ENCODE measurements around the gene ST3GAL5.

The ST3GAL5 gene

GRCh38 chr2:85814802-85815550 lies 73.8 kb downstream of the ST3GAL5 start:
- DNase-seq (ENCODE audit: low read depth, low spot score) = no peak
- H3K4me3 ChIP-seq (ENCODE audit: low read length) = no peak overlapping the region

- peak; percentile 71 for DNase-seq (ENCODE audit: low read depth, low spot score)
- no peak overlapping the region for H3K4me3 ChIP-seq (ENCODE audit: low read length)
These were observed 74.6 kb downstream of the ST3GAL5 start for GRCh38 chr2:85813982-85814801.

- H3K4me3 ChIP-seq (ENCODE audit: low read length) = no peak overlapping the region
- no peak for DNase-seq (ENCODE audit: low read depth, low spot score)
These were observed 75.4 kb downstream of the ST3GAL5 start for GRCh38 chr2:85813211-85813981.

GRCh38 chr2:85812094-85812735 lies 76.6 kb downstream of the ST3GAL5 start:
- H3K4me3 ChIP-seq (ENCODE audit: low read length) = no peak overlapping the region
- no peak for DNase-seq (ENCODE audit: low read depth, low spot score)

GRCh38 chr2:85811180-85812093 lies 77.4 kb downstream of the ST3GAL5 start:
- H3K4me3 ChIP-seq (ENCODE audit: low read length) = no peak overlapping the region
- DNase-seq (ENCODE audit: low read depth, low spot score) = no peak

- H3K4me3 ChIP-seq (ENCODE audit: low read length) = no peak overlapping the region
- no peak for DNase-seq (ENCODE audit: low read depth, low spot score)
These were observed 78.2 kb downstream of the ST3GAL5 start for GRCh38 chr2:85810371-85811179.

GRCh38 chr2:85807756-85808155 lies 81.0 kb downstream of the ST3GAL5 start:
- no peak overlapping the region for H3K4me3 ChIP-seq (ENCODE audit: low read length)
- DNase-seq (ENCODE audit: low read depth, low spot score) = no peak

- H3K4me3 ChIP-seq (ENCODE audit: low read length) = no peak overlapping the region
- DNase-seq (ENCODE audit: low read depth, low spot score) = no peak
These were observed 82.3 kb downstream of the ST3GAL5 start for GRCh38 chr2:85806358-85807118.

- peak; percentile 80 for DNase-seq (ENCODE audit: low read depth, low spot score)
These were observed 84.2 kb downstream of the ST3GAL5 start for GRCh38 chr2:85804583-85804982.

GRCh38 chr2:85803704-85804425 lies 84.9 kb downstream of the ST3GAL5 start:
- no peak overlapping the region for H3K4me3 ChIP-seq (ENCODE audit: low read length)

More at GRCh38 chr2:85804583-85804982, 84.2 kb downstream of the ST3GAL5 start:
- H3K4me3 ChIP-seq (ENCODE audit: low read length) = no peak overlapping the region

GRCh38 chr2:85802354-85803103 lies 86.3 kb downstream of the ST3GAL5 start:
- H3K4me3 ChIP-seq (ENCODE audit: low read length) = no peak overlapping the region
- DNase-seq (ENCODE audit: low read depth, low spot score) = no peak

More at GRCh38 chr2:85803704-85804425, 84.9 kb downstream of the ST3GAL5 start:
- DNase-seq (ENCODE audit: low read depth, low spot score) = peak; percentile 22

- no peak overlapping the region for H3K4me3 ChIP-seq (ENCODE audit: low read length)
- DNase-seq (ENCODE audit: low read depth, low spot score) = no peak
These were observed 86.9 kb downstream of the ST3GAL5 start for GRCh38 chr2:85801871-85802270.

- no peak overlapping the region for H3K4me3 ChIP-seq (ENCODE audit: low read length)
- DNase-seq (ENCODE audit: low read depth, low spot score) = peak; percentile 32
These were observed 88.2 kb downstream of the ST3GAL5 start for GRCh38 chr2:85800586-85800985.

GRCh38 chr2:85799215-85799956 lies 89.4 kb downstream of the ST3GAL5 start:
- no peak overlapping the region for H3K4me3 ChIP-seq (ENCODE audit: low read length)
- no peak for DNase-seq (ENCODE audit: low read depth, low spot score)

- no peak for DNase-seq (ENCODE audit: low read depth, low spot score)
- no peak overlapping the region for H3K4me3 ChIP-seq (ENCODE audit: low read length)
These were observed 90.9 kb downstream of the ST3GAL5 start for GRCh38 chr2:85797921-85798320.
